ENCODE data around the gene RAVER2.

Gene RAVER2

DNA sequence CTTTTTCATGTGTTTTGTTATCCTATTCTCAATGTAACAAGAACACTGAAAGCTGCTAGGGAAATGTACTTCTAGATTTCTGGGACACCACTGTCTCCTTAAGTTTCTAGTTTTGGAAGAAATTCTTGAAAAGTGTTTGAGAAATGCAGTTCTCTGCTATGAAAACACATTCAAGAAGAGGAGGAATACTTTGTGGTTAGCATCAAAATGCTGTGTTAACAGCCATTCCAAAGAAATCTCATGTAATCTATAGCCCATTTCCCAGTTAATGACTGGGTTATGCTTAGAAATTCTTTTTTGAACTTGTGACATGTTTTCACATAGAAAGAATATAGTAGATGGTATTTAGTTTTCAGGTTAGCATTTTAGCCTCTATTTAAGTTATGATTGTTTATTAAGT, 6.0 kb downstream of the RAVER2 start:
- H3K27me3 ChIP-seq (replicated peaks; ENCODE audit: control insufficient read depth, insufficient read depth, low read length) = no peaks in the 10 kb centered on the region
- DNase-seq (ENCODE audit: extremely low read depth, insufficient read length) = no peak
- H3K36me3 ChIP-seq (ENCODE audit: control insufficient read depth, insufficient read depth, low read length) = no peaks in the 10 kb centered on the region
- TF ChIP-seq, protein P1, sequence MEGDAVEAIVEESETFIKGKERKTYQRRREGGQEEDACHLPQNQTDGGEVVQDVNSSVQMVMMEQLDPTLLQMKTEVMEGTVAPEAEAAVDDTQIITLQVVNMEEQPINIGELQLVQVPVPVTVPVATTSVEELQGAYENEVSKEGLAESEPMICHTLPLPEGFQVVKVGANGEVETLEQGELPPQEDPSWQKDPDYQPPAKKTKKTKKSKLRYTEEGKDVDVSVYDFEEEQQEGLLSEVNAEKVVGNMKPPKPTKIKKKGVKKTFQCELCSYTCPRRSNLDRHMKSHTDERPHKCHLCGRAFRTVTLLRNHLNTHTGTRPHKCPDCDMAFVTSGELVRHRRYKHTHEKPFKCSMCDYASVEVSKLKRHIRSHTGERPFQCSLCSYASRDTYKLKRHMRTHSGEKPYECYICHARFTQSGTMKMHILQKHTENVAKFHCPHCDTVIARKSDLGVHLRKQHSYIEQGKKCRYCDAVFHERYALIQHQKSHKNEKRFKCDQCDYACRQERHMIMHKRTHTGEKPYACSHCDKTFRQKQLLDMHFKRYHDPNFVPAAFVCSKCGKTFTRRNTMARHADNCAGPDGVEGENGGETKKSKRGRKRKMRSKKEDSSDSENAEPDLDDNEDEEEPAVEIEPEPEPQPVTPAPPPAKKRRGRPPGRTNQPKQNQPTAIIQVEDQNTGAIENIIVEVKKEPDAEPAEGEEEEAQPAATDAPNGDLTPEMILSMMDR (IDR thresholded peaks at IDR 0.05; ENCODE audit: insufficient read depth, low read length, poor library complexity, severe bottlenecking) = no peak
- no peak overlapping the region for H3K4me3 ChIP-seq (replicated peaks; ENCODE audit: low read depth, low read length)

DNA sequence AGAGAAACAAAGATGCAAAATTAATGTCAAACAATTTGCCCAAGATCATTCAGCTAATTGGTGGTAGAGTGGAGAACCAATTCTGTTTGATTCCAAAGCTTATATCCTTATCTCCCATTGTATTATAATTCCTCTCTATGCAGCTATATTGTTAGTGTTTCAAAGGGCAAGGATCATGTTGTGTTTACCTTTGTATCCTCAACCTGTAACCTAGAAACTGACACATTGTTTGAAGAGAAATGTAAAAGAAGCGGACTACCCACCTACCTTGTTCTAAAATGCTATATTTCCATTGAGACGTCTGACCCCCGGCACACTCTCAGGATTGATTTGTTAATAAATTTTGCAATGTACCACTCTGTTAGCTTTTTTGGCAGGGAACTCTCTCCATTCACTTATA, 9.3 kb downstream of the RAVER2 start:
- Histone ChIP-seq H3K4me3 (replicated peaks; ENCODE audit: low read depth, low read length) (no peak overlapping the region), H3K27me3 (replicated peaks; ENCODE audit: control insufficient read depth, insufficient read depth, low read length) (no peaks in the 10 kb centered on the region), H3K36me3 (ENCODE audit: control insufficient read depth, insufficient read depth, low read length) (no peaks in the 10 kb centered on the region)
- TF ChIP-seq, protein P1 (IDR thresholded peaks at IDR 0.05; ENCODE audit: insufficient read depth, low read length, poor library complexity, severe bottlenecking) = no peak
- DNase-seq (ENCODE audit: extremely low read depth, insufficient read length) = no peak

- TF ChIP-seq, protein P1 (IDR thresholded peaks at IDR 0.05; ENCODE audit: insufficient read depth, low read length, poor library complexity, severe bottlenecking) = no peak
- DNase-seq (ENCODE audit: extremely low read depth, insufficient read length) = no peak
Measured at GRCh38 chr1:64755361-64755760, 10.5 kb downstream of the RAVER2 start.

GRCh38 chr1:64756770-64757169, 11.9 kb downstream of the RAVER2 start:
- DNase-seq (ENCODE audit: extremely low read depth, insufficient read length) = no peak
- Histone ChIP-seq H3K4me3 (replicated peaks; ENCODE audit: low read depth, low read length) (no peak overlapping the region), H3K36me3 (ENCODE audit: control insufficient read depth, insufficient read depth, low read length) (no peaks in the 10 kb centered on the region), H3K27me3 (replicated peaks; ENCODE audit: control insufficient read depth, insufficient read depth, low read length) (no peaks in the 10 kb centered on the region)
- TF ChIP-seq, protein P1 (IDR thresholded peaks at IDR 0.05; ENCODE audit: insufficient read depth, low read length, poor library complexity, severe bottlenecking) = no peak

More at GRCh38 chr1:64755361-64755760, 10.5 kb downstream of the RAVER2 start:
- H3K36me3 ChIP-seq (ENCODE audit: control insufficient read depth, insufficient read depth, low read length) = no peaks in the 10 kb centered on the region
- no peaks in the 10 kb centered on the region for H3K27me3 ChIP-seq (replicated peaks; ENCODE audit: control insufficient read depth, insufficient read depth, low read length)
- H3K4me3 ChIP-seq (replicated peaks; ENCODE audit: low read depth, low read length) = no peak overlapping the region

DNA sequence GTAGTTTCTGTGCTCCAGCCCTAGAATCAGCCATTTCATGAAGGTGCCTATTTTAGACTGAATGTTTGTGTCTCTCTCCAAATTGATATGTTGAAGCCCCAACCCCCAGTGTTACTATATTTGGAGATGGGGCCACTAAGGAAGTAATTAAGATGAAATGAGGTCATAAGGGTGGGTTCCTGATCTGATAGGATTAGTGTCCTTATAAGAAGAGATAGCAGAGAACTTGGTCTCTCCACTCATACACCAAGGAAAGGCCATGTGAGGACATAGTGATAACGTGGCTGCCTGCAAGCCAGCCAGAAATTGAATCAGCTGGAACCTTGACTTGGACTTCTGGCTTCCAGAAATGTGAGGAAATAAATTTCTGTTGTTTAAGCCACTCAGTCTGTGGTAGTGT, 12.3 kb downstream of the RAVER2 start:
- Histone ChIP-seq H3K4me3 (replicated peaks; ENCODE audit: low read depth, low read length) (no peak overlapping the region), H3K36me3 (ENCODE audit: control insufficient read depth, insufficient read depth, low read length) (no peaks in the 10 kb centered on the region), H3K27me3 (replicated peaks; ENCODE audit: control insufficient read depth, insufficient read depth, low read length) (no peaks in the 10 kb centered on the region)
- TF ChIP-seq, protein P1 (IDR thresholded peaks at IDR 0.05; ENCODE audit: insufficient read depth, low read length, poor library complexity, severe bottlenecking) = no peak
- DNase-seq (ENCODE audit: extremely low read depth, insufficient read length) = no peak

- H3K27me3 ChIP-seq (replicated peaks; ENCODE audit: control insufficient read depth, insufficient read depth, low read length) = no peaks in the 10 kb centered on the region
- H3K4me3 ChIP-seq (replicated peaks; ENCODE audit: low read depth, low read length) = no peak overlapping the region
- TF ChIP-seq, protein P1 (IDR thresholded peaks at IDR 0.05; ENCODE audit: insufficient read depth, low read length, poor library complexity, severe bottlenecking) = no peak
Measured at GRCh38 chr1:64758233-64758632, 13.4 kb downstream of the RAVER2 start.

More at GRCh38 chr1:64758233-64758632, 13.4 kb downstream of the RAVER2 start:
- no peaks in the 10 kb centered on the region for H3K36me3 ChIP-seq (ENCODE audit: control insufficient read depth, insufficient read depth, low read length)
- DNase-seq (ENCODE audit: extremely low read depth, insufficient read length) = no peak

All from GM06990 (cell line).